SK-N-SH (cell line): ENCODE results near the gene LUC7L2. TPM values are rescaled to one million over a fixed set of nuclear protein-coding genes. Genes with fewer than 3 reads are reported as not detected.

Experiments
- CTCF ChIA-PET: fragments of 300-600, 350-600 bp; formaldehyde crosslinking; extraction: SDS; loops from one replicate; lab custom pipeline; 2021; lab: Yijun Ruan, JAX
- POLR2A ChIA-PET: fragments of 350-600 bp; sonication (Branson Sonifier 250); formaldehyde crosslinking; extraction: SDS; loops from one replicate; lab custom pipeline; 2020; ENCODE audit warnings: antibody characterized with exemption, inconsistent platforms; lab: Yijun Ruan, JAX
- DNase-seq: peaks from one replicate; pipeline ENCODE4 v3.0.0; 2012
- H2AFZ ChIP-seq: fragments of 200-600 bp; sonication (generic); 2 replicates; pipeline ENCODE4 v1.8.1; 2016; ENCODE audit warnings: antibody characterized with exemption, mild to moderate bottlenecking, low read depth
- H3F3A ChIP-seq: fragments of 200-600 bp; sonication (generic); replicated peaks from 2 replicates; pipeline ENCODE3; 2016; ENCODE audit warnings: antibody characterized with exemption, mild to moderate bottlenecking; ENCODE audit not compliant: insufficient read depth
- H3K27ac ChIP-seq, 2 experiments: fragments of 200-500 bp in 1 of 2; fragments of 200-600 bp in 1 of 2; sonication (Bioruptor generic) in 1 of 2; sonication (generic), shearing (Covaris generic) in 1 of 2; 2 replicates each; pipeline versions ENCODE4 v1.5.1 to v1.6.1; 2014 to 2016; ENCODE audit warnings: low read depth in 2 of 2, inconsistent platforms in 1 of 2, low read length in 1 of 2, mild to moderate bottlenecking in 1 of 2, mixed read lengths in 1 of 2
- H3K27me3 ChIP-seq: fragments of 200-600 bp; sonication (generic), shearing (Covaris generic); 2 replicates; pipeline ENCODE4 v1.6.1; 2016; ENCODE audit warnings: mixed run types; ENCODE audit not compliant: insufficient read depth
- H3K36me3 ChIP-seq, 2 experiments: fragments of 200-500 bp in 1 of 2; fragments of 200-600 bp in 1 of 2; sonication (Bioruptor generic) in 1 of 2; sonication (generic) in 1 of 2; replicated peaks in 1 of 2; 2 replicates each; pipeline versions ENCODE3 to v1.5.1; 2014 to 2016; ENCODE audit warnings: low read length in 1 of 2, mild to moderate bottlenecking in 1 of 2; ENCODE audit not compliant: insufficient read depth in 2 of 2, control insufficient read depth in 1 of 2
- H3K4me1 ChIP-seq, 2 experiments: fragments of 200-500 bp in 1 of 2; fragments of 200-600 bp in 1 of 2; sonication (Bioruptor generic) in 1 of 2; sonication (generic), shearing (Covaris generic) in 1 of 2; 2 replicates each; pipeline versions ENCODE4 v1.5.1 to v1.6.1; 2014 to 2016; ENCODE audit warnings: low read depth in 1 of 2, low read length in 1 of 2, mixed run types in 1 of 2; ENCODE audit not compliant: insufficient read depth in 2 of 2, control insufficient read depth in 1 of 2
- H3K4me2 ChIP-seq: fragments of 200-600 bp; sonication (generic), shearing (Covaris generic); 2 replicates; pipeline ENCODE4 v1.6.1; 2017; ENCODE audit warnings: mixed run types
- H3K4me3 ChIP-seq, 2 experiments: fragments of 200-500 bp in 1 of 2; fragments of 200-600 bp in 1 of 2; sonication (Bioruptor generic) in 1 of 2; sonication (generic), shearing (Covaris generic) in 1 of 2; 2 replicates each; pipeline versions ENCODE4 v1.5.1 to v1.8.1; 2014 to 2016; ENCODE audit warnings: low read depth in 2 of 2, inconsistent platforms in 1 of 2, low read length in 1 of 2, mild to moderate bottlenecking in 1 of 2, mixed read lengths in 1 of 2, moderate library complexity in 1 of 2
- H3K79me2 ChIP-seq: fragments of 200-600 bp; sonication (generic); 2 replicates; pipeline ENCODE4 v1.8.1; 2017; ENCODE audit warnings: mild to moderate bottlenecking; ENCODE audit not compliant: insufficient read depth
- H3K9ac ChIP-seq: fragments of 200-600 bp; sonication (generic); 2 replicates; pipeline ENCODE4 v1.6.1; 2017; ENCODE audit warnings: mixed run types
- H3K9me2 ChIP-seq: fragments of 200-600 bp; sonication (generic); 2 replicates; pipeline ENCODE4 v1.6.1; 2017; ENCODE audit warnings: mixed run types
- H3K9me3 ChIP-seq: fragments of 200-600 bp; sonication (generic); 2 replicates; pipeline ENCODE4 v1.6.1; 2017; ENCODE audit warnings: mixed run types, mild to moderate bottlenecking, moderate library complexity
- H4K20me1 ChIP-seq: fragments of 200-600 bp; sonication (generic); 2 replicates; pipeline ENCODE4 v1.6.1; 2017; ENCODE audit warnings: mild to moderate bottlenecking, mixed run types; ENCODE audit not compliant: insufficient read depth
- CHD2 ChIP-seq: fragments of 150-350 bp; IDR thresholded peaks from 2 replicates; pipeline ENCODE4 v1.6.1; 2018; ENCODE audit warnings: low read length; ENCODE audit not compliant: partially characterized antibody
- EP300 ChIP-seq, 2 experiments: IDR thresholded peaks; 2 replicates each; pipeline versions ENCODE4 v1.4.0 to v1.6.1; 2012; ENCODE audit warnings: borderline replicate concordance in 1 of 2, low read depth in 1 of 2, low read length in 1 of 2
- EZH2phosphoT487 ChIP-seq: fragments of 200-600 bp; sonication (generic); IDR thresholded peaks from 2 replicates; pipeline ENCODE4 v1.6.1; 2017; ENCODE audit warnings: low read depth, mixed run types, mild to moderate bottlenecking, antibody characterized with exemption, moderate library complexity, borderline replicate concordance
- FOSL2 ChIP-seq: IDR thresholded peaks from 2 replicates; pipeline ENCODE4 v1.4.0; 2012; ENCODE audit warnings: low read depth, mild to moderate bottlenecking, moderate library complexity, borderline replicate concordance
- NFIC ChIP-seq: IDR thresholded peaks from 2 replicates; pipeline ENCODE4 v1.4.0; 2012; ENCODE audit warnings: borderline replicate concordance
- NRF1 ChIP-seq: IDR thresholded peaks from 2 replicates; pipeline ENCODE4 v1.6.1; 2012; ENCODE audit warnings: low read depth, mild to moderate bottlenecking, low read length
- RAD21 ChIP-seq: IDR thresholded peaks from 2 replicates; pipeline ENCODE4 v1.6.1; 2012; ENCODE audit warnings: mild to moderate bottlenecking, low read length
- RCOR1 ChIP-seq: fragments of 150-350 bp; IDR thresholded peaks from 2 replicates; pipeline ENCODE4 v1.6.1; 2017; ENCODE audit warnings: antibody characterized with exemption, low read length
- REST ChIP-seq: IDR thresholded peaks from 2 replicates; pipeline ENCODE4 v1.6.1; 2012; ENCODE audit warnings: mild to moderate bottlenecking, low read depth, low read length, moderate library complexity
- RFX5 ChIP-seq: IDR thresholded peaks from 2 replicates; pipeline ENCODE4 v1.6.1; 2012; ENCODE audit warnings: mild to moderate bottlenecking, improper control_type of control experiment, low read length
- TCF12 ChIP-seq: IDR thresholded peaks from 2 replicates; pipeline ENCODE4 v1.4.0; 2012
- TEAD4 ChIP-seq: IDR thresholded peaks from 2 replicates; pipeline ENCODE4 v1.4.0; 2012; ENCODE audit warnings: mild to moderate bottlenecking, borderline replicate concordance; ENCODE audit not compliant: insufficient read depth
- USF1 ChIP-seq: IDR thresholded peaks from 2 replicates; pipeline ENCODE4 v1.4.0; 2012; ENCODE audit warnings: low read depth, borderline replicate concordance
- WGBS: methylation state at CpG from one replicate; pipeline ENCODE4 v1.1.6; 2017; ENCODE audit warnings: low lambda C conversion rate; 5-methylcytosine and 5-hydroxymethylcytosine counted together
- polyA plus RNA-seq, 3 experiments: library from polyadenylated mRNA; depleted of rRNA; stranded (reverse); fragments of >200 nt; gene quantifications; 2 replicates each; pipeline ENCODE4 v1.2.3, GENCODE V29; 2012
- TF ChIP-seq, protein P1 (sequence below): IDR thresholded peaks from 2 replicates; pipeline ENCODE4 v1.4.0; 2012; ENCODE audit warnings: low read depth, borderline replicate concordance

Gene LUC7L2
- polyA plus RNA-seq, 1 of the 3 experiments (the other 2 are of a cell fraction) = 45.7 TPM

- TF ChIP-seq REST (no peak), RAD21 (no peak), CHD2 (no peak), TCF12 (no peak), FOSL2 (no peak), USF1 (no peak)
These were observed 71.8 kb downstream of the LUC7L2 start (continued) for GRCh38 chr7:139431459-139431858.

GRCh38 chr7:139436806-139437205 is 77.1 kb downstream of the LUC7L2 start:
- CTCF ChIA-PET = interaction anchor here (1.2 to 1.3 kb wide), 2 partner anchors 15 to 17 kb away, joined by 3 to 4 read pairs; no protein-coding TSS in a partner anchor
- H3K4me2 ChIP-seq = no peak overlapping the region
- no peak overlapping the region for H3K9ac ChIP-seq
- TF ChIP-seq EP300 (IDR thresholded peaks at IDR 0.05; ENCODE audit: borderline replicate concordance in 1 of 2, low read depth in 1 of 2, low read length in 1 of 2) (no peak), TEAD4 (no peak), NRF1 (no peak), RCOR1 (no peak), EZH2phosphoT487 (no peak), CHD2 (no peak), RFX5 (no peak), RAD21 (no peak), NFIC (no peak)
- TF ChIP-seq, protein P1, sequence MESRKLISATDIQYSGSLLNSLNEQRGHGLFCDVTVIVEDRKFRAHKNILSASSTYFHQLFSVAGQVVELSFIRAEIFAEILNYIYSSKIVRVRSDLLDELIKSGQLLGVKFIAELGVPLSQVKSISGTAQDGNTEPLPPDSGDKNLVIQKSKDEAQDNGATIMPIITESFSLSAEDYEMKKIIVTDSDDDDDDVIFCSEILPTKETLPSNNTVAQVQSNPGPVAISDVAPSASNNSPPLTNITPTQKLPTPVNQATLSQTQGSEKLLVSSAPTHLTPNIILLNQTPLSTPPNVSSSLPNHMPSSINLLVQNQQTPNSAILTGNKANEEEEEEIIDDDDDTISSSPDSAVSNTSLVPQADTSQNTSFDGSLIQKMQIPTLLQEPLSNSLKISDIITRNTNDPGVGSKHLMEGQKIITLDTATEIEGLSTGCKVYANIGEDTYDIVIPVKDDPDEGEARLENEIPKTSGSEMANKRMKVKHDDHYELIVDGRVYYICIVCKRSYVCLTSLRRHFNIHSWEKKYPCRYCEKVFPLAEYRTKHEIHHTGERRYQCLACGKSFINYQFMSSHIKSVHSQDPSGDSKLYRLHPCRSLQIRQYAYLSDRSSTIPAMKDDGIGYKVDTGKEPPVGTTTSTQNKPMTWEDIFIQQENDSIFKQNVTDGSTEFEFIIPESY = no peak
- 95% methylated on average over 9 of the region's 9 CpGs for WGBS
- H4K20me1 ChIP-seq = no peaks in the 10 kb centered on the region
- no peaks in the 10 kb centered on the region for H3K9me2 ChIP-seq
- H3K79me2 ChIP-seq = no peaks in the 10 kb centered on the region
- no peaks in the 10 kb centered on the region; a peak in 1 of 4 replicates for H3K4me1 ChIP-seq
- peaks cover 0 to 6% of the 10 kb centered on the region in 2 experiments for H3K36me3 ChIP-seq
- no peak overlapping the region for H2AFZ ChIP-seq
- H3K27me3 ChIP-seq = no peaks in the 10 kb centered on the region
- no peak overlapping the region for H3K27ac ChIP-seq
- no peak overlapping the region for H3K4me3 ChIP-seq
- POLR2A ChIA-PET = interaction anchor here (0.9 to 1.3 kb wide), 2 partner anchors 9 to 11 kb away, joined by 3 to 4 read pairs; no protein-coding TSS in a partner anchor
- no peaks in the 10 kb centered on the region for H3F3A ChIP-seq
- DNase-seq = no peak
- no peaks in the 10 kb centered on the region for H3K9me3 ChIP-seq
